Forelimb muscle (tissue), 1 donor: ENCODE results near the gene CPT1B. TPM values are rescaled to one million over a fixed set of nuclear protein-coding genes. Genes with fewer than 3 reads are reported as not detected.

Experiments
- DNase-seq: peaks from one replicate; pipeline ENCODE4 v3.0.0-alpha.2; 2013; ENCODE audit warnings: low read depth
- polyA plus RNA-seq: library from polyadenylated mRNA; unstranded; fragments of 120-200 nt; gene quantifications from one replicate; pipeline ENCODE4 v1.2.1, GENCODE V29; 2013; ENCODE audit not compliant: insufficient read length

Gene CPT1B
- polyA plus RNA-seq, 1 donor, result 47.0 TPM

- no peak for DNase-seq
These were observed 8.2 kb downstream of the CPT1B start for GRCh38 chr22:50569896-50570535.

- DNase-seq, result no peak
These were observed 9.2 kb downstream of the CPT1B start for GRCh38 chr22:50569041-50569459.

- DNase-seq, result no peak
These were observed 9.6 kb downstream of the CPT1B start for GRCh38 chr22:50568626-50569025.

- no peak for DNase-seq
These were observed 10.4 kb downstream of the CPT1B start for GRCh38 chr22:50567721-50568252.

- DNase-seq, result no peak
These were observed 13.9 kb downstream of the CPT1B start for GRCh38 chr22:50564289-50564688.

- DNase-seq, result no peak
These were observed 14.6 kb downstream of the CPT1B start for GRCh38 chr22:50563413-50564160.

- peak; percentile 55 for DNase-seq
These were observed 15.5 kb downstream of the CPT1B start, which contains the start of gene SYCE3 for GRCh38 chr22:50562523-50563412. TSS of gene SYCE3 (minus strand) at chr22:50562919. CDS start at chr22:50556405, 6,514 bp downstream.

- no peak for DNase-seq
These were observed 16.5 kb downstream of the CPT1B start for GRCh38 chr22:50561401-50562358.

GRCh38 chr22:50560034-50560433, 18.2 kb downstream of the CPT1B start:
- no peak for DNase-seq

GRCh38 chr22:50556703-50557102, 21.5 kb downstream of the CPT1B start:
- DNase-seq, result no peak

GRCh38 chr22:50553310-50553709, 24.9 kb downstream of the CPT1B start:
- no peak for DNase-seq

GRCh38 chr22:50551160-50551752, 27.0 kb downstream of the CPT1B start:
- no peak for DNase-seq

GRCh38 chr22:50550395-50550794, 27.8 kb downstream of the CPT1B start:
- no peak for DNase-seq

- DNase-seq, result no peak
These were observed 29.1 kb downstream of the CPT1B start for GRCh38 chr22:50548921-50549790.

GRCh38 chr22:50548040-50548920, 29.9 kb downstream of the CPT1B start:
- no peak for DNase-seq

- no peak for DNase-seq
These were observed 30.8 kb downstream of the CPT1B start for GRCh38 chr22:50547263-50547985.
